PC-3 (cell line): ENCODE measurements around the gene GDAP1L1. TPM values are rescaled to one million over a fixed set of nuclear protein-coding genes. Genes with fewer than 3 reads are reported as not detected.

ENCODE experiments used
- ATAC-seq: fragments of 200-7000 bp; cut with Tn5 transposase; 2 replicates; pipeline ENCODE4 v1.9.1; 2020; ENCODE audit warnings: mild to moderate bottlenecking, moderate library complexity
- BruUV-seq: library from RNA; stranded (reverse); fragments of 400-500 nt; replicated peaks from 2 replicates; lab custom pipeline; 2021; lab: Mats Ljungman, UMichigan
- CTCF ChIA-PET: fragments of 300-600 bp; sonication (Branson Sonifier 250); formaldehyde crosslinking; loops from one replicate; lab custom pipeline; 2022; ENCODE audit warnings: antibody characterized with exemption; lab: Charles Lee
- POLR2A ChIA-PET: fragments of 300-600 bp; sonication (Branson Sonifier 250); formaldehyde crosslinking; loops from one replicate; lab custom pipeline; 2022; ENCODE audit warnings: antibody characterized with exemption; ENCODE audit not compliant: unreplicated experiment; lab: Charles Lee
- DNase-seq: peaks from one replicate; pipeline ENCODE4 v3.0.0-alpha.2; 2015
- H2AFZ ChIP-seq: fragments of 300-600 bp; sonication (generic); 2 replicates; pipeline ENCODE4 v1.6.0; 2016; ENCODE audit warnings: antibody characterized with exemption, low read length
- H3F3A ChIP-seq: fragments of 300-600 bp; sonication (generic); one replicate; pipeline ENCODE4 v1.6.0; 2017; ENCODE audit warnings: antibody characterized with exemption, low read length, control low read depth, mild to moderate bottlenecking; ENCODE audit not compliant: unreplicated experiment
- H3K27ac ChIP-seq: fragments of 300-600 bp; sonication (generic); 2 replicates; pipeline ENCODE4 v1.5.1; 2016; ENCODE audit warnings: mild to moderate bottlenecking, low read length
- H3K27me3 ChIP-seq: fragments of 300-600 bp; sonication (generic); 2 replicates; pipeline ENCODE4 v1.6.1; 2016; ENCODE audit warnings: low read length, mixed read lengths
- H3K36me3 ChIP-seq: fragments of 300-600 bp; sonication (generic); 2 replicates; pipeline ENCODE4 v1.6.1; 2016; ENCODE audit warnings: low read depth, mixed run types, low read length, mixed read lengths
- H3K4me1 ChIP-seq: fragments of 300-600 bp; sonication (generic); 2 replicates; pipeline ENCODE4 v1.5.1; 2016; ENCODE audit warnings: low read length; ENCODE audit not compliant: insufficient read depth
- H3K4me2 ChIP-seq: fragments of 300-600 bp; sonication (generic); 2 replicates; pipeline ENCODE4 v1.6.0; 2016; ENCODE audit warnings: low read length
- H3K4me3 ChIP-seq: fragments of 300-600 bp; sonication (generic); 2 replicates; pipeline ENCODE4 v1.5.1; 2016; ENCODE audit warnings: mild to moderate bottlenecking, low read length, mixed read lengths
- H3K79me2 ChIP-seq: fragments of 300-600 bp; sonication (generic); 2 replicates; pipeline ENCODE4 v1.6.1; 2017; ENCODE audit warnings: low read length, mixed read lengths
- H3K9ac ChIP-seq: fragments of 300-600 bp; sonication (generic); 2 replicates; pipeline ENCODE4 v1.6.0; 2016; ENCODE audit warnings: mild to moderate bottlenecking, low read length
- H3K9me2 ChIP-seq: fragments of 300-600 bp; sonication (generic); replicated peaks from 2 replicates; pipeline ENCODE4 v1.6.1; 2016; ENCODE audit warnings: mixed run types, low read length, mixed read lengths
- H3K9me3 ChIP-seq: fragments of 300-600 bp; sonication (generic); 2 replicates; pipeline ENCODE4 v1.6.1; 2016; ENCODE audit warnings: low read length, mixed read lengths
- H4K20me1 ChIP-seq: fragments of 300-600 bp; sonication (generic); 2 replicates; pipeline ENCODE4 v1.6.1; 2016; ENCODE audit warnings: low read length, mixed read lengths
- EZH2 ChIP-seq: fragments of 300-600 bp; sonication (generic); IDR thresholded peaks from one replicate; pipeline ENCODE4 v1.6.1; 2017; ENCODE audit warnings: antibody characterized with exemption, mild to moderate bottlenecking, low read length; ENCODE audit not compliant: unreplicated experiment
- EZH2phosphoT487 ChIP-seq: fragments of 300-600 bp; sonication (generic); IDR thresholded peaks from 2 replicates; pipeline ENCODE4 v1.6.1; 2018; ENCODE audit warnings: mild to moderate bottlenecking, antibody characterized with exemption, low read length, borderline replicate concordance
- intact Hi-C: fragments of 100-400 bp; cut with micrococcal nuclease; formaldehyde crosslinking; loops from 2 replicates; pipeline ENCODE4 v1.9.0; 2023
- total RNA-seq: library from RNA; depleted of rRNA; stranded (reverse); fragments of >200 nt; gene quantifications from 2 replicates; pipeline ENCODE4 v1.2.3, GENCODE V29; 2014; rRNA removed
- TF ChIP-seq, protein P1 (sequence below): fragments of 300-600 bp; sonication (generic); conservative IDR thresholded peaks from 2 replicates; pipeline ENCODE4 v1.5.1; 2017; ENCODE audit warnings: antibody characterized with exemption, low read depth, mild to moderate bottlenecking, low read length

GDAP1L1 gene
- total RNA-seq, 1 experiment from 2014 or later = not detected

DNA sequence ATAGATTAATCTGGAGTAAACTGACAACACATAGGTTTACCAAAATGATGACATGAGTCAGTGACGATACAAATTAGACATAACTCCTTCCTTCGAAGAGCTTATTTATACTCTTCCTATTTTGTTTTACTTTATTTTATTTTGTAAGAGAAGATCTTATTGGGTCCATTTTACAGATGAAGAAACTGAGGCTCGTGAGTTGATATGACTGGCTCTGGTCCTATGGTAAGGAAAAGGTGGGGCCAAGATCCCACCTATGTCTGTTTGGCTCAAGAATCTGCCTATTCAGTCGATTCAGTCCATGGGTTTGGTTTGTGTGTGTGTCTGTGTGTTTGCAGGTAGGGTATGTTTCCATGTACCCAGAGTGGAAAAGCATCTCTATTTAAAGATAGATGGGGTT, 81.3 kb downstream of the GDAP1L1 start:
- no peaks in the 10 kb centered on the region for H3K9me2 ChIP-seq
- H2AFZ ChIP-seq = no peak overlapping the region
- no peak for TF ChIP-seq EZH2
- TF ChIP-seq EZH2phosphoT487 = no peak
- TF ChIP-seq, protein P1, sequence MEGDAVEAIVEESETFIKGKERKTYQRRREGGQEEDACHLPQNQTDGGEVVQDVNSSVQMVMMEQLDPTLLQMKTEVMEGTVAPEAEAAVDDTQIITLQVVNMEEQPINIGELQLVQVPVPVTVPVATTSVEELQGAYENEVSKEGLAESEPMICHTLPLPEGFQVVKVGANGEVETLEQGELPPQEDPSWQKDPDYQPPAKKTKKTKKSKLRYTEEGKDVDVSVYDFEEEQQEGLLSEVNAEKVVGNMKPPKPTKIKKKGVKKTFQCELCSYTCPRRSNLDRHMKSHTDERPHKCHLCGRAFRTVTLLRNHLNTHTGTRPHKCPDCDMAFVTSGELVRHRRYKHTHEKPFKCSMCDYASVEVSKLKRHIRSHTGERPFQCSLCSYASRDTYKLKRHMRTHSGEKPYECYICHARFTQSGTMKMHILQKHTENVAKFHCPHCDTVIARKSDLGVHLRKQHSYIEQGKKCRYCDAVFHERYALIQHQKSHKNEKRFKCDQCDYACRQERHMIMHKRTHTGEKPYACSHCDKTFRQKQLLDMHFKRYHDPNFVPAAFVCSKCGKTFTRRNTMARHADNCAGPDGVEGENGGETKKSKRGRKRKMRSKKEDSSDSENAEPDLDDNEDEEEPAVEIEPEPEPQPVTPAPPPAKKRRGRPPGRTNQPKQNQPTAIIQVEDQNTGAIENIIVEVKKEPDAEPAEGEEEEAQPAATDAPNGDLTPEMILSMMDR = no peak
- no TSS peak for BruUV-seq
- H3F3A ChIP-seq = no peaks in the 10 kb centered on the region
- no peaks in the 10 kb centered on the region for H3K36me3 ChIP-seq
- no peaks in the 10 kb centered on the region for H3K4me1 ChIP-seq
- no peaks in the 10 kb centered on the region for H3K9me3 ChIP-seq
- intact Hi-C loops = no loop called here
- no peak overlapping the region for H3K4me3 ChIP-seq
- ChIA-PET POLR2A (no interaction called here), CTCF (no interaction called here)
- DNase-seq (no peak), ATAC-seq (no peak)
- no peak overlapping the region for H3K4me2 ChIP-seq
- H3K27ac ChIP-seq = no peak overlapping the region
- H3K27me3 ChIP-seq = no peaks in the 10 kb centered on the region
- no peaks in the 10 kb centered on the region for H3K79me2 ChIP-seq
- H3K9ac ChIP-seq = no peak overlapping the region
- H4K20me1 ChIP-seq = no peaks in the 10 kb centered on the region

Other genes with a start within 250 kb of the GDAP1L1 start
- gene JPH2, start 60.1 kb upstream of the GDAP1L1 start, total RNA-seq = 15.5 and 15.8 TPM in 2 replicates
- gene OSER1, start 36.5 kb upstream of the GDAP1L1 start, total RNA-seq = 29.0 and 34.8 TPM in 2 replicates
- 8.8 and 9.9 TPM in 2 replicates for gene FITM2, start 63.9 kb downstream of the GDAP1L1 start, total RNA-seq
- gene R3HDML, start 89.7 kb downstream of the GDAP1L1 start, total RNA-seq = not detected in 2 replicates
- gene HNF4A, start 108.4 kb downstream of the GDAP1L1 start, total RNA-seq = not detected in 2 replicates
- gene TTPAL, start 228.6 kb downstream of the GDAP1L1 start, total RNA-seq = 14.0 and 17.9 TPM in 2 replicates